ENCODE data around the gene APOBEC3G. TPM values are rescaled to one million over a fixed set of nuclear protein-coding genes. Genes with fewer than 3 reads are reported as not detected.
A peak's percentile ranks its signal among the peaks of the same experiment; 100 is the strongest.

APOBEC3G gene
- total and polyA plus RNA-seq, 10 of the 15 experiments (the other 5 are each of a cell fraction or from before 2014, with no cell fraction given): 103 to 232 (median 152) TPM

GRCh38 chr22:39097098-39098020, 20.3 kb downstream of the APOBEC3G start, which contains the start of gene APOBEC3H (continued):
- TF ChIP-seq ZBTB11 (CRISPR knock-in tag; IDR thresholded peaks at IDR 0.05) (no peak), PAX5 (IDR thresholded peaks at IDR 0.05; ENCODE audit: borderline replicate concordance, low read depth, low read length) (peak; percentile 42; the same call in 1 of the 2 replicates), RELA (IDR thresholded peaks at IDR 0.05; ENCODE audit: borderline replicate concordance, partially characterized antibody) (no peak), IRF5 (IDR thresholded peaks at IDR 0.05; ENCODE audit: borderline replicate concordance) (no peak), ZZZ3 (IDR thresholded peaks at IDR 0.05; ENCODE audit: control insufficient read depth, insufficient read length, low read depth) (no peak), LARP7 (IDR thresholded peaks at IDR 0.05) (no peak), JUND (IDR thresholded peaks at IDR 0.05; ENCODE audit: low read depth, low read length) (no peak), TCF7 (IDR thresholded peaks at IDR 0.05; ENCODE audit: borderline replicate concordance) (no peak), ATF2 (IDR thresholded peaks at IDR 0.05; ENCODE audit: low read length) (no peak), ZBTB33 (IDR thresholded peaks at IDR 0.05) (no peak), TAF1 (IDR thresholded peaks at IDR 0.05; ENCODE audit: borderline replicate concordance, low read depth, low read length) (peak; percentile 38; the same call in 1 of the 2 replicates), SMAD1 (IDR thresholded peaks at IDR 0.05; ENCODE audit: low read depth, partially characterized antibody) (no peak), GABPA (IDR thresholded peaks at IDR 0.05; ENCODE audit: low read depth) (no peak), NR2C1 (IDR thresholded peaks at IDR 0.05) (no peak), BHLHE40 (IDR thresholded peaks at IDR 0.05; ENCODE audit: borderline replicate concordance in 1 of 2, low read depth in 2 of 2, low read length in 1 of 2) (peak in 1 of 2 experiments; percentile 64; a peak in 2 of 4 replicates), ZBTB4 (CRISPR knock-in tag; IDR thresholded peaks at IDR 0.05) (no peak)
